PC-3 (cell line): Measurements from ENCODE around the gene VWA8. TPM values are rescaled to one million over a fixed set of nuclear protein-coding genes. Genes with fewer than 3 reads are reported as not detected.

Source experiments
- ATAC-seq: fragments of 200-7000 bp; cut with Tn5 transposase; 2 replicates; pipeline ENCODE4 v1.9.1; 2020; ENCODE audit warnings: mild to moderate bottlenecking, moderate library complexity
- BruUV-seq: library from RNA; stranded (reverse); fragments of 400-500 nt; replicated peaks from 2 replicates; lab custom pipeline; 2021; lab: Mats Ljungman, UMichigan
- CTCF ChIA-PET: fragments of 300-600 bp; sonication (Branson Sonifier 250); formaldehyde crosslinking; loops from one replicate; lab custom pipeline; 2022; ENCODE audit warnings: antibody characterized with exemption; lab: Charles Lee
- POLR2A ChIA-PET: fragments of 300-600 bp; sonication (Branson Sonifier 250); formaldehyde crosslinking; loops from one replicate; lab custom pipeline; 2022; ENCODE audit warnings: antibody characterized with exemption; ENCODE audit not compliant: unreplicated experiment; lab: Charles Lee
- DNase-seq: peaks from one replicate; pipeline ENCODE4 v3.0.0-alpha.2; 2015
- H2AFZ ChIP-seq: fragments of 300-600 bp; sonication (generic); 2 replicates; pipeline ENCODE4 v1.6.0; 2016; ENCODE audit warnings: antibody characterized with exemption, low read length
- H3F3A ChIP-seq: fragments of 300-600 bp; sonication (generic); one replicate; pipeline ENCODE4 v1.6.0; 2017; ENCODE audit warnings: antibody characterized with exemption, low read length, control low read depth, mild to moderate bottlenecking; ENCODE audit not compliant: unreplicated experiment
- H3K27ac ChIP-seq: fragments of 300-600 bp; sonication (generic); 2 replicates; pipeline ENCODE4 v1.5.1; 2016; ENCODE audit warnings: mild to moderate bottlenecking, low read length
- H3K27me3 ChIP-seq: fragments of 300-600 bp; sonication (generic); 2 replicates; pipeline ENCODE4 v1.6.1; 2016; ENCODE audit warnings: low read length, mixed read lengths
- H3K36me3 ChIP-seq: fragments of 300-600 bp; sonication (generic); 2 replicates; pipeline ENCODE4 v1.6.1; 2016; ENCODE audit warnings: low read depth, mixed run types, low read length, mixed read lengths
- H3K4me1 ChIP-seq: fragments of 300-600 bp; sonication (generic); 2 replicates; pipeline ENCODE4 v1.5.1; 2016; ENCODE audit warnings: low read length; ENCODE audit not compliant: insufficient read depth
- H3K4me2 ChIP-seq: fragments of 300-600 bp; sonication (generic); 2 replicates; pipeline ENCODE4 v1.6.0; 2016; ENCODE audit warnings: low read length
- H3K4me3 ChIP-seq: fragments of 300-600 bp; sonication (generic); 2 replicates; pipeline ENCODE4 v1.5.1; 2016; ENCODE audit warnings: mild to moderate bottlenecking, low read length, mixed read lengths
- H3K79me2 ChIP-seq: fragments of 300-600 bp; sonication (generic); 2 replicates; pipeline ENCODE4 v1.6.1; 2017; ENCODE audit warnings: low read length, mixed read lengths
- H3K9ac ChIP-seq: fragments of 300-600 bp; sonication (generic); 2 replicates; pipeline ENCODE4 v1.6.0; 2016; ENCODE audit warnings: mild to moderate bottlenecking, low read length
- H3K9me2 ChIP-seq: fragments of 300-600 bp; sonication (generic); replicated peaks from 2 replicates; pipeline ENCODE4 v1.6.1; 2016; ENCODE audit warnings: mixed run types, low read length, mixed read lengths
- H3K9me3 ChIP-seq: fragments of 300-600 bp; sonication (generic); 2 replicates; pipeline ENCODE4 v1.6.1; 2016; ENCODE audit warnings: low read length, mixed read lengths
- H4K20me1 ChIP-seq: fragments of 300-600 bp; sonication (generic); 2 replicates; pipeline ENCODE4 v1.6.1; 2016; ENCODE audit warnings: low read length, mixed read lengths
- EZH2 ChIP-seq: fragments of 300-600 bp; sonication (generic); IDR thresholded peaks from one replicate; pipeline ENCODE4 v1.6.1; 2017; ENCODE audit warnings: antibody characterized with exemption, mild to moderate bottlenecking, low read length; ENCODE audit not compliant: unreplicated experiment
- EZH2phosphoT487 ChIP-seq: fragments of 300-600 bp; sonication (generic); IDR thresholded peaks from 2 replicates; pipeline ENCODE4 v1.6.1; 2018; ENCODE audit warnings: mild to moderate bottlenecking, antibody characterized with exemption, low read length, borderline replicate concordance
- intact Hi-C: fragments of 100-400 bp; cut with micrococcal nuclease; formaldehyde crosslinking; loops from 2 replicates; pipeline ENCODE4 v1.9.0; 2023
- total RNA-seq: library from RNA; depleted of rRNA; stranded (reverse); fragments of >200 nt; gene quantifications from 2 replicates; pipeline ENCODE4 v1.2.3, GENCODE V29; 2014
- TF ChIP-seq, protein P1 (sequence below): fragments of 300-600 bp; sonication (generic); conservative IDR thresholded peaks from 2 replicates; pipeline ENCODE4 v1.5.1; 2017; ENCODE audit warnings: antibody characterized with exemption, low read depth, mild to moderate bottlenecking, low read length

Gene VWA8
- total RNA-seq, 1 experiment from 2014 or later = 10.0 TPM

DNA sequence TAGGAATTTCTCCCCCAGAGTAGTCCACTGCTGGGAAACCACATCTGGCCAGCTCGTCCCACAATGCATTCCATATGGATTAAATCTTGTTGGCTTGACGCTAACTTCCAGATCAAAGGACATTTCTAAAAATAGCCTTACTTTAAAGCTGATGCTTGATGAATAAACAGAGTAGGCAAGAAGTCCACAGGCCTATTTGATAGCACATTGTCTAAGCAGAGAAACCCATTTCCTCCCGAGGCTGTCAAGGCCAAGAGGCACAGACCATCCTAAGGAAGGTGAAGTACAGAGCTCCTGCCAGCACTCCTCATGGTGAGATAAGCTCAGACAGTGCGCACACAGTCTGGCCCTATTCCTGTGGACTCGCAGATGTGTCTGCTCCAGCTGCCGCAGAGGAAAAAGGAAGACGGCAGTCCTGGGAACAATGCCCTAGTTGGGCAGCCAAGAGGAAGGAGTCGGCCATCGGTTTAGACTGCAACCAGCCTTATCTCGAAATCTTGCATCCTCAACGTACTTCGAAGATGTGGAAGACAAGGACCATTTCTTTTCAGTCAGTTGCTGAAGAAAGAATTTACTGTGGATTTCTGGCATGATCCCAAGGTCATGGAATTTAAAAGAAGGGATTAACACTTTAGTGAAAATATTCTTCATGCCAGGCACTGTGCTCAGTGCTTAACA is 346.8 kb downstream of the VWA8 start:
- Histone ChIP-seq H3K9me2 (no peaks in the 10 kb centered on the region), H3K36me3 (no peaks in the 10 kb centered on the region), H3K79me2 (no peaks in the 10 kb centered on the region), H3K27ac (no peak overlapping the region; the same call in 1 of the 2 replicates), H4K20me1 (no peaks in the 10 kb centered on the region), H3K9me3 (no peaks in the 10 kb centered on the region), H3K4me1 (peaks cover 44% of the 10 kb centered on the region), H2AFZ (no peak overlapping the region), H3K4me2 (no peak overlapping the region), H3K9ac (no peak overlapping the region), H3K4me3 (no peak overlapping the region), H3K27me3 (no peaks in the 10 kb centered on the region), H3F3A (no peaks in the 10 kb centered on the region)
- CTCF ChIA-PET = no interaction called here
- ATAC-seq (no peak), DNase-seq (peak; percentile 35)
- TF ChIP-seq EZH2 (no peak), EZH2phosphoT487 (no peak)
- TF ChIP-seq, protein P1, sequence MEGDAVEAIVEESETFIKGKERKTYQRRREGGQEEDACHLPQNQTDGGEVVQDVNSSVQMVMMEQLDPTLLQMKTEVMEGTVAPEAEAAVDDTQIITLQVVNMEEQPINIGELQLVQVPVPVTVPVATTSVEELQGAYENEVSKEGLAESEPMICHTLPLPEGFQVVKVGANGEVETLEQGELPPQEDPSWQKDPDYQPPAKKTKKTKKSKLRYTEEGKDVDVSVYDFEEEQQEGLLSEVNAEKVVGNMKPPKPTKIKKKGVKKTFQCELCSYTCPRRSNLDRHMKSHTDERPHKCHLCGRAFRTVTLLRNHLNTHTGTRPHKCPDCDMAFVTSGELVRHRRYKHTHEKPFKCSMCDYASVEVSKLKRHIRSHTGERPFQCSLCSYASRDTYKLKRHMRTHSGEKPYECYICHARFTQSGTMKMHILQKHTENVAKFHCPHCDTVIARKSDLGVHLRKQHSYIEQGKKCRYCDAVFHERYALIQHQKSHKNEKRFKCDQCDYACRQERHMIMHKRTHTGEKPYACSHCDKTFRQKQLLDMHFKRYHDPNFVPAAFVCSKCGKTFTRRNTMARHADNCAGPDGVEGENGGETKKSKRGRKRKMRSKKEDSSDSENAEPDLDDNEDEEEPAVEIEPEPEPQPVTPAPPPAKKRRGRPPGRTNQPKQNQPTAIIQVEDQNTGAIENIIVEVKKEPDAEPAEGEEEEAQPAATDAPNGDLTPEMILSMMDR = no peak
- BruUV-seq = no TSS peak
- POLR2A ChIA-PET = interaction anchor here (0.6 kb wide), 1 partner anchor 114 kb away, joined by 3 read pairs; no protein-coding TSS in a partner anchor
- intact Hi-C loops = loop anchor here (5.0 kb wide), 1 partner anchor 33 kb away; no protein-coding TSS in a partner anchor

DNA sequence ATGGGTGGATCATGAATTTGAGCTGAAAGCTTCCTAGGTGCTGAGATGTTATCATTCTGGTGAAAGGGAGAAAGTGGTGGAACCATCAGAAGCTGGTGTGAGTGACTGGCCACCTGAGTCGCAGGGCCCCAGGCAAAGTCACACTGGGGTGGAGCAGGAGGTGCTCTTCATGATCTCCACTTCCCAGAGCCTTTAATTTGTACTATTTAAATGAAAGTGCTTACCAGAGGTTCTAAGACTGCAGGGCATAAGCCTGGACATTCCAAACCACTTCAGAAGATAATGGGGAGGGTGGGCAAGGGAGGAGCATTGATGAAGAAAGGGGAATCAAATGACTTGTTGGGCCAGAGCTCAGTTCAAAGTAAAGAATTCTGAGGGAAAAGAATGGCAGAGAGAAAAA is 347.4 kb downstream of the VWA8 start:
- peaks cover 44% of the 10 kb centered on the region for H3K4me1 ChIP-seq
- no peak overlapping the region for H3K9ac ChIP-seq
- H3K36me3 ChIP-seq = no peaks in the 10 kb centered on the region
- intact Hi-C loops = loop anchor here (5.0 kb wide), 1 partner anchor 34 kb away; no protein-coding TSS in a partner anchor
- POLR2A ChIA-PET = no interaction called here
- no peaks in the 10 kb centered on the region for H3K9me3 ChIP-seq
- no peaks in the 10 kb centered on the region for H3F3A ChIP-seq
- no peaks in the 10 kb centered on the region for H3K79me2 ChIP-seq
- DNase-seq (no peak), ATAC-seq (no peak)
- no TSS peak for BruUV-seq
- H3K4me2 ChIP-seq = no peak overlapping the region
- H2AFZ ChIP-seq = no peak overlapping the region
- TF ChIP-seq EZH2 = no peak
- H3K27me3 ChIP-seq = no peaks in the 10 kb centered on the region
- H3K27ac ChIP-seq = peak overlapping the region; percentile 9; the same call in 1 of the 2 replicates
- H3K4me3 ChIP-seq = no peak overlapping the region
- H3K9me2 ChIP-seq = no peaks in the 10 kb centered on the region
- H4K20me1 ChIP-seq = no peaks in the 10 kb centered on the region
- CTCF ChIA-PET = interaction anchor here (0.6 kb wide), 1 partner anchor 32 kb away, joined by 3 read pairs; no protein-coding TSS in a partner anchor

DNA sequence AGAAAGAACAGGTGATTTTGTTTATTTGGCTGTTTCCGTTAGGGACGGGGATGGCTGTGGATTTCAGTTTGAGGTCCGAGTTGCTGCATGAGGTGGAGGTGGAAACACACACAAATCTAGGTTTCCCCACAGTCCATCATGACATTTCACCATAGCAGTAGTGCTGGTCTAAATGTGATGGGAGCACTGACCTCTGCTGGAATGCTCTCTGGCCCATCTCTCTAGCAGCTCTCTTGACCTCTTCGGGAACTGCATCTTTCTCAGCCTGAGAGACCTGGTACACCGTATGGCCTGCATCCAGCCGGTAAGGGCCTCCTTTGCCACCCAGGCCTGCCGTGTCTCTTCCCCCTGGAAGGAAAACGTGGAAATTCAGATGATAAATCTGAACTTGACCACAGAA is 349.5 kb downstream of the VWA8 start:
- Histone ChIP-seq H3K4me3 (no peak overlapping the region), H3K4me1 (peaks cover 44% of the 10 kb centered on the region), H3K9me2 (no peaks in the 10 kb centered on the region), H3F3A (no peaks in the 10 kb centered on the region), H3K9ac (no peak overlapping the region), H3K27ac (peak overlapping the region; percentile 82), H3K79me2 (no peaks in the 10 kb centered on the region), H3K9me3 (no peaks in the 10 kb centered on the region), H3K27me3 (no peaks in the 10 kb centered on the region), H3K4me2 (no peak overlapping the region), H4K20me1 (no peaks in the 10 kb centered on the region), H2AFZ (no peak overlapping the region), H3K36me3 (no peaks in the 10 kb centered on the region)
- BruUV-seq = no TSS peak
- TF ChIP-seq EZH2 (no peak), EZH2phosphoT487 (no peak)
- TF ChIP-seq, protein P1 = no peak
- intact Hi-C loops = loop anchor here (5.0 kb wide), 1 partner anchor 36 kb away; no protein-coding TSS in a partner anchor
- ChIA-PET CTCF (no interaction called here), POLR2A (no interaction called here)
- ATAC-seq (no peak), DNase-seq (no peak)
